SK-N-SH (cell line): ENCODE data around the gene SMIM22. TPM values are rescaled to one million over a fixed set of nuclear protein-coding genes. Genes with fewer than 3 reads are reported as not detected.

ENCODE experiments used
- CTCF ChIA-PET: fragments of 300-600, 350-600 bp; formaldehyde crosslinking; extraction: SDS; loops from one replicate; lab custom pipeline; 2021; lab: Yijun Ruan, JAX
- POLR2A ChIA-PET: fragments of 350-600 bp; sonication (Branson Sonifier 250); formaldehyde crosslinking; extraction: SDS; loops from one replicate; lab custom pipeline; 2020; ENCODE audit warnings: antibody characterized with exemption, inconsistent platforms; lab: Yijun Ruan, JAX
- DNase-seq: peaks from one replicate; pipeline ENCODE4 v3.0.0; 2012
- H2AFZ ChIP-seq: fragments of 200-600 bp; sonication (generic); 2 replicates; pipeline ENCODE4 v1.8.1; 2016; ENCODE audit warnings: antibody characterized with exemption, mild to moderate bottlenecking, low read depth
- H3F3A ChIP-seq: fragments of 200-600 bp; sonication (generic); replicated peaks from 2 replicates; pipeline ENCODE3; 2016; ENCODE audit warnings: antibody characterized with exemption, mild to moderate bottlenecking; ENCODE audit not compliant: insufficient read depth
- H3K27ac ChIP-seq, 2 experiments: fragments of 200-500 bp in 1 of 2; fragments of 200-600 bp in 1 of 2; sonication (Bioruptor generic) in 1 of 2; sonication (generic), shearing (Covaris generic) in 1 of 2; 2 replicates each; pipeline versions ENCODE4 v1.5.1 to v1.6.1; 2014 to 2016; ENCODE audit warnings: low read depth in 2 of 2, inconsistent platforms in 1 of 2, low read length in 1 of 2, mild to moderate bottlenecking in 1 of 2, mixed read lengths in 1 of 2
- H3K27me3 ChIP-seq: fragments of 200-600 bp; sonication (generic), shearing (Covaris generic); 2 replicates; pipeline ENCODE4 v1.6.1; 2016; ENCODE audit warnings: mixed run types; ENCODE audit not compliant: insufficient read depth
- H3K36me3 ChIP-seq, 2 experiments: fragments of 200-500 bp in 1 of 2; fragments of 200-600 bp in 1 of 2; sonication (Bioruptor generic) in 1 of 2; sonication (generic) in 1 of 2; replicated peaks in 1 of 2; 2 replicates each; pipeline versions ENCODE3 to v1.5.1; 2014 to 2016; ENCODE audit warnings: low read length in 1 of 2, mild to moderate bottlenecking in 1 of 2; ENCODE audit not compliant: insufficient read depth in 2 of 2, control insufficient read depth in 1 of 2
- H3K4me1 ChIP-seq, 2 experiments: fragments of 200-500 bp in 1 of 2; fragments of 200-600 bp in 1 of 2; sonication (Bioruptor generic) in 1 of 2; sonication (generic), shearing (Covaris generic) in 1 of 2; 2 replicates each; pipeline versions ENCODE4 v1.5.1 to v1.6.1; 2014 to 2016; ENCODE audit warnings: low read depth in 1 of 2, low read length in 1 of 2, mixed run types in 1 of 2; ENCODE audit not compliant: insufficient read depth in 2 of 2, control insufficient read depth in 1 of 2
- H3K4me2 ChIP-seq: fragments of 200-600 bp; sonication (generic), shearing (Covaris generic); 2 replicates; pipeline ENCODE4 v1.6.1; 2017; ENCODE audit warnings: mixed run types
- H3K4me3 ChIP-seq, 2 experiments: fragments of 200-500 bp in 1 of 2; fragments of 200-600 bp in 1 of 2; sonication (Bioruptor generic) in 1 of 2; sonication (generic), shearing (Covaris generic) in 1 of 2; 2 replicates each; pipeline versions ENCODE4 v1.5.1 to v1.8.1; 2014 to 2016; ENCODE audit warnings: low read depth in 2 of 2, inconsistent platforms in 1 of 2, low read length in 1 of 2, mild to moderate bottlenecking in 1 of 2, mixed read lengths in 1 of 2, moderate library complexity in 1 of 2
- H3K79me2 ChIP-seq: fragments of 200-600 bp; sonication (generic); 2 replicates; pipeline ENCODE4 v1.8.1; 2017; ENCODE audit warnings: mild to moderate bottlenecking; ENCODE audit not compliant: insufficient read depth
- H3K9ac ChIP-seq: fragments of 200-600 bp; sonication (generic); 2 replicates; pipeline ENCODE4 v1.6.1; 2017; ENCODE audit warnings: mixed run types
- H3K9me2 ChIP-seq: fragments of 200-600 bp; sonication (generic); 2 replicates; pipeline ENCODE4 v1.6.1; 2017; ENCODE audit warnings: mixed run types
- H3K9me3 ChIP-seq: fragments of 200-600 bp; sonication (generic); 2 replicates; pipeline ENCODE4 v1.6.1; 2017; ENCODE audit warnings: mixed run types, mild to moderate bottlenecking, moderate library complexity
- H4K20me1 ChIP-seq: fragments of 200-600 bp; sonication (generic); 2 replicates; pipeline ENCODE4 v1.6.1; 2017; ENCODE audit warnings: mild to moderate bottlenecking, mixed run types; ENCODE audit not compliant: insufficient read depth
- CHD2 ChIP-seq: fragments of 150-350 bp; IDR thresholded peaks from 2 replicates; pipeline ENCODE4 v1.6.1; 2018; ENCODE audit warnings: low read length; ENCODE audit not compliant: partially characterized antibody
- CTCF ChIP-seq: fragments of 200-600 bp; sonication (generic); IDR thresholded peaks from 2 replicates; pipeline ENCODE4 v1.6.1; 2017; ENCODE audit warnings: antibody characterized with exemption, mild to moderate bottlenecking, moderate library complexity
- EZH2phosphoT487 ChIP-seq: fragments of 200-600 bp; sonication (generic); IDR thresholded peaks from 2 replicates; pipeline ENCODE4 v1.6.1; 2017; ENCODE audit warnings: low read depth, mixed run types, mild to moderate bottlenecking, antibody characterized with exemption, moderate library complexity, borderline replicate concordance
- FOSL2 ChIP-seq: IDR thresholded peaks from 2 replicates; pipeline ENCODE4 v1.4.0; 2012; ENCODE audit warnings: low read depth, mild to moderate bottlenecking, moderate library complexity, borderline replicate concordance
- FOXM1 ChIP-seq: IDR thresholded peaks from 2 replicates; pipeline ENCODE4 v1.4.0; 2012; ENCODE audit warnings: low read depth, mild to moderate bottlenecking
- GABPA ChIP-seq: IDR thresholded peaks from 2 replicates; pipeline ENCODE4 v1.4.0; 2012; ENCODE audit warnings: low read depth, mild to moderate bottlenecking
- MAX ChIP-seq: IDR thresholded peaks from 2 replicates; pipeline ENCODE4 v1.4.0; 2012; ENCODE audit warnings: low read depth
- MEF2A ChIP-seq: IDR thresholded peaks from 2 replicates; pipeline ENCODE4 v1.4.0; 2012; ENCODE audit warnings: low read depth, borderline replicate concordance
- NFIC ChIP-seq: IDR thresholded peaks from 2 replicates; pipeline ENCODE4 v1.4.0; 2012; ENCODE audit warnings: borderline replicate concordance
- POLR2AphosphoS5 ChIP-seq: IDR thresholded peaks from 2 replicates; pipeline ENCODE4 v1.6.1; 2012; ENCODE audit warnings: low read depth, low read length
- RCOR1 ChIP-seq: fragments of 150-350 bp; IDR thresholded peaks from 2 replicates; pipeline ENCODE4 v1.6.1; 2017; ENCODE audit warnings: antibody characterized with exemption, low read length
- RXRA ChIP-seq: IDR thresholded peaks from 2 replicates; pipeline ENCODE4 v1.4.0; 2012; ENCODE audit warnings: low read depth, mild to moderate bottlenecking, borderline replicate concordance
- SMC3 ChIP-seq: IDR thresholded peaks from 2 replicates; pipeline ENCODE4 v1.6.1; 2012; ENCODE audit warnings: low read depth, low read length, improper control_type of control experiment
- TAF1 ChIP-seq: IDR thresholded peaks from 2 replicates; pipeline ENCODE4 v1.6.1; 2012; ENCODE audit warnings: low read depth, mild to moderate bottlenecking, low read length, moderate library complexity, borderline replicate concordance
- TCF12 ChIP-seq: IDR thresholded peaks from 2 replicates; pipeline ENCODE4 v1.4.0; 2012
- TEAD4 ChIP-seq: IDR thresholded peaks from 2 replicates; pipeline ENCODE4 v1.4.0; 2012; ENCODE audit warnings: mild to moderate bottlenecking, borderline replicate concordance; ENCODE audit not compliant: insufficient read depth
- USF1 ChIP-seq: IDR thresholded peaks from 2 replicates; pipeline ENCODE4 v1.4.0; 2012; ENCODE audit warnings: low read depth, borderline replicate concordance
- WGBS: methylation state at CpG from one replicate; pipeline ENCODE4 v1.1.6; 2017; ENCODE audit warnings: low lambda C conversion rate; 5-methylcytosine and 5-hydroxymethylcytosine counted together
- polyA plus RNA-seq, 3 experiments: library from polyadenylated mRNA; depleted of rRNA; stranded (reverse); fragments of >200 nt; gene quantifications; 2 replicates each; pipeline ENCODE4 v1.2.3, GENCODE V29; 2012
- TF ChIP-seq, protein P1 (sequence below): IDR thresholded peaks from 2 replicates; pipeline ENCODE4 v1.4.0; 2012; ENCODE audit warnings: low read depth, borderline replicate concordance

SMIM22 gene
- polyA plus RNA-seq, 1 of the 3 experiments (the other 2 are of a cell fraction), result not detected

DNA sequence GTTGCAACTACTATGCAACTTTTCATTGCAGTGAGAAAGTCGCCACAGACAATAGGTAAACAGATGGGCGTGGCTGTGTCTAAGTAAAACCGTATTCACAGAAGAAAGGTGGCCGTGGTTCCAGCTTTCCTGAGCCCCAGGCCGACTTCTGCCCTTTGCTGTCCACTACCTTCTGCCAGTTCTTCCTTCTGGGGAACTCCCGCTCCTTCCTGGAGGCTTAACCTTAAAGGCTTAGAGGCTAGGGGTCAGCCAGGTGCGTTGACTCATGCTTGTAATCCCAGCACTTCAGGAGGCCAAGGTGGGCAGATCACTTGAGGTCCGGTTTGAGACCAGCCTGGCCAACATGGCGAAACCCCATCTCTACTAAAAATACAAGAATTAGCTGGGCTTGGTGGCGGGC lies 4.9 kb upstream of the SMIM22 start:
- H2AFZ ChIP-seq, result no peak overlapping the region
- no peak for TF ChIP-seq NFIC
- no peak for TF ChIP-seq CTCF
- no peak for TF ChIP-seq TAF1
- TF ChIP-seq POLR2AphosphoS5, result no peak
- no peak for TF ChIP-seq EZH2phosphoT487
- TF ChIP-seq USF1, result no peak
- no peak for TF ChIP-seq MAX
- no peak for TF ChIP-seq TCF12
- no peak for TF ChIP-seq SMC3
- no peak for TF ChIP-seq RXRA
- no peak for TF ChIP-seq RCOR1
- no peak for TF ChIP-seq MEF2A
- no peak for TF ChIP-seq TEAD4
- no peak for TF ChIP-seq CHD2
- no peak for TF ChIP-seq FOXM1
- no peak for TF ChIP-seq GABPA
- TF ChIP-seq FOSL2, result no peak
- TF ChIP-seq, protein P1, sequence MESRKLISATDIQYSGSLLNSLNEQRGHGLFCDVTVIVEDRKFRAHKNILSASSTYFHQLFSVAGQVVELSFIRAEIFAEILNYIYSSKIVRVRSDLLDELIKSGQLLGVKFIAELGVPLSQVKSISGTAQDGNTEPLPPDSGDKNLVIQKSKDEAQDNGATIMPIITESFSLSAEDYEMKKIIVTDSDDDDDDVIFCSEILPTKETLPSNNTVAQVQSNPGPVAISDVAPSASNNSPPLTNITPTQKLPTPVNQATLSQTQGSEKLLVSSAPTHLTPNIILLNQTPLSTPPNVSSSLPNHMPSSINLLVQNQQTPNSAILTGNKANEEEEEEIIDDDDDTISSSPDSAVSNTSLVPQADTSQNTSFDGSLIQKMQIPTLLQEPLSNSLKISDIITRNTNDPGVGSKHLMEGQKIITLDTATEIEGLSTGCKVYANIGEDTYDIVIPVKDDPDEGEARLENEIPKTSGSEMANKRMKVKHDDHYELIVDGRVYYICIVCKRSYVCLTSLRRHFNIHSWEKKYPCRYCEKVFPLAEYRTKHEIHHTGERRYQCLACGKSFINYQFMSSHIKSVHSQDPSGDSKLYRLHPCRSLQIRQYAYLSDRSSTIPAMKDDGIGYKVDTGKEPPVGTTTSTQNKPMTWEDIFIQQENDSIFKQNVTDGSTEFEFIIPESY, result no peak
- no peak for DNase-seq
- no peak overlapping the region for H3K4me3 ChIP-seq
- H3K9me3 ChIP-seq, result no peaks in the 10 kb centered on the region
- no peak overlapping the region for H3K27ac ChIP-seq
- ChIA-PET CTCF (no interaction called here), POLR2A (interaction anchor here (1.4 kb wide), 1 partner anchor 56 kb away, joined by 3 read pairs; the partner anchor contains the start of genes ANKS3 and DNAAF8)
- H3K4me1 ChIP-seq, result peaks cover 0 to 11% of the 10 kb centered on the region in 2 experiments; a peak in 1 of 4 replicates
- no peaks in the 10 kb centered on the region for H3K79me2 ChIP-seq
- no peaks in the 10 kb centered on the region for H3K27me3 ChIP-seq
- H3K9ac ChIP-seq, result no peak overlapping the region
- H3K4me2 ChIP-seq, result no peak overlapping the region
- H3K36me3 ChIP-seq, result no peaks in the 10 kb centered on the region
- WGBS, result 80% methylated on average over 10 of the region's 10 CpGs
- H4K20me1 ChIP-seq, result no peaks in the 10 kb centered on the region
- H3K9me2 ChIP-seq, result no peaks in the 10 kb centered on the region
- no peaks in the 10 kb centered on the region for H3F3A ChIP-seq
